Mucosa of descending colon (tissue), 3 donors: ENCODE measurements around the gene TAGLN. TPM values are rescaled to one million over a fixed set of nuclear protein-coding genes. Genes with fewer than 3 reads are reported as not detected.

Experiments used
- ATAC-seq: fragments of 200-7000 bp; cut with Tn5 transposase; one replicate; pipeline ENCODE4 v1.9.1; 2020; ENCODE audit warnings: mild to moderate bottlenecking, moderate library complexity
- DNase-seq, 3 donors: peaks; one replicate each; pipeline ENCODE4 v3.0.0-alpha.2; 2020
- H3K36me3 ChIP-seq: fragments of 200-600 bp; one replicate; pipeline ENCODE4 v1.8.0; 2021; ENCODE audit warnings: low read depth, mild to moderate bottlenecking
- H3K4me1 ChIP-seq: fragments of 200-600 bp; one replicate; pipeline ENCODE4 v1.8.0; 2021; ENCODE audit warnings: low read depth, mild to moderate bottlenecking
- H3K4me3 ChIP-seq: fragments of 200-600 bp; one replicate; pipeline ENCODE4 v1.8.0; 2021; ENCODE audit warnings: mild to moderate bottlenecking
- H3K9me3 ChIP-seq: fragments of 200-600 bp; one replicate; pipeline ENCODE4 v1.8.0; 2021; ENCODE audit warnings: mild to moderate bottlenecking
- CTCF ChIP-seq: fragments of 200-600 bp; IDR thresholded peaks from one replicate; pipeline ENCODE4 v1.8.0; 2022; ENCODE audit warnings: antibody characterized with exemption, mild to moderate bottlenecking
- intact Hi-C, 2 donors: fragments of 100-400 bp; cut with DNase I in 1 of 2; cut with micrococcal nuclease in 1 of 2; formaldehyde crosslinking; loops; one replicate each; pipeline versions ENCODE4 v1.11.0 to v1.11.1; 2022; cut with DNase I, micrococcal nuclease
- total RNA-seq, 3 donors: library from RNA; stranded (reverse); fragmentation: NEBNext Ultra II Directional in 2 of 3; extraction: Animal tissue kit (Norgen Biotek cat#: 25700) in 2 of 3; gene quantifications; one replicate each; pipeline versions ENCODE4 v1.2.1 to v1.2.4, GENCODE V29; 2021 to 2023
- donor health status: DM: no; HTN: no; CAD: no; lungs with moderate emphysema.
- donor health status: DM: no; HTN: no; CAD: no.
- donor health status: DM: no; HTN: yes; CAD: no.

The TAGLN gene
- total RNA-seq, 3 donors from 2014 or later, result 126 to 3,893 (median 593) TPM

- no peak for TF ChIP-seq CTCF
- Histone ChIP-seq H3K9me3 (no peaks in the 10 kb centered on the region), H3K36me3 (no peaks in the 10 kb centered on the region), H3K4me3 (no peak overlapping the region), H3K4me1 (no peaks in the 10 kb centered on the region)
- no peak for DNase-seq
- ATAC-seq, result no peak
- intact Hi-C loops, result no loop called here
These were observed 57.4 kb downstream of the TAGLN start for GRCh38 chr11:117256573-117256972.

Other genes with a start within 250 kb of the TAGLN start
- 10 to 100 TPM; 28.1 to 55.6 (median 41.8) TPM for gene SIK3, start 100.9 kb upstream of the TAGLN start, total RNA-seq
- 10 to 100 TPM; 67.9 to 72.7 (median 71.9) TPM for gene PAFAH1B2, start 55.1 kb upstream of the TAGLN start, total RNA-seq
- gene SIDT2, start 20.6 kb upstream of the TAGLN start, total RNA-seq, result 10 to 100 TPM; 69.8 to 76.3 (median 71.4) TPM
- 100 to 1,000 TPM; 138 to 252 (median 181) TPM for gene PCSK7, start 32.7 kb downstream of the TAGLN start, total RNA-seq
- gene RNF214, start 33.3 kb downstream of the TAGLN start, total RNA-seq, result 10 to 100 TPM; 22.0 to 38.1 (median 25.4) TPM
- 10 to 100 TPM in 1 of 3 donors, 1 to 10 TPM in 2; 6.9 to 11.3 (median 7.4) TPM for gene BACE1-AS, start 92.0 kb downstream of the TAGLN start, total RNA-seq
- gene BACE1, start 116.9 kb downstream of the TAGLN start, total RNA-seq, result 10 to 100 TPM in 2 of 3 donors, 1 to 10 TPM in 1; 7.8 to 23.0 (median 10.2) TPM
- 10 to 100 TPM; 13.8 to 26.2 (median 17.3) TPM for gene CEP164, start 128.5 kb downstream of the TAGLN start, total RNA-seq